ENCODE data around the gene ELOVL6. TPM values are rescaled to one million over a fixed set of nuclear protein-coding genes. Genes with fewer than 3 reads are reported as not detected.

The ELOVL6 gene
- total and polyA plus RNA-seq, 2 donors (not counting 1 experiment from before 2014, with no cell fraction given), result 15.0 to 43.4 TPM

DNA sequence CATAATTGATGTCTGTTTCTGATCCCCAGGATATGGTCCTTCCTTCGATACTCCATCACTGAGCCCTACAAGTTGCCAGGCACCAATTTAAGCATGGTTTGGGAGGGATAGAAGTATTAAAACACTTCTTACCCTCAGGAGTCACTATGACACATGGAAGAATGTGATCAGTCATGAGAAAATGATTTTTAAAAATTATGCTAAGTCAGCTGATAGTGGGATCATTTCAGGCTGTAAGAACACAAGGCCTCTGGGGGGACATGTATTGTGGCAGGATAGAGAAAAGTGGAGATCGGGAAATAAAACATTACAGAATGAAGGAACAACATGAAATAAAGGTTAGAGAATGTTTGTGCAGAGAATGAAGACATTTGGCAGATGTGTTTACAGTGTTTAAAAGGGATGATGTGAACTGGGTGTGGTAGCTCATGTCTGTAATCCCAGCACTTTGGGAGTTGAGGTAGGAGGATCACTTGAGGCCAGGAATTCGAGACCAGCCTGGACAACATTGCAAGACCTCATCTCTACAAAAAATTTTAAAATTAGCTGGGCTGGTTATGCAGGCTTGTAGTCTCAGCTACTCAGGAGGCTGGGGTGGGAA, 64.0 kb downstream of the ELOVL6 start:
- Histone ChIP-seq H3K4me2 (ENCODE audit: extremely low read depth, insufficient read depth, low read length) (no peak overlapping the region), H3K36me3 (ENCODE audit: control insufficient read depth, insufficient read depth, low read length) (no peaks in the 10 kb centered on the region), H3K4me3 (replicated peaks in 1 of 4; ENCODE audit: control extremely low read depth in 1 of 4, insufficient read depth in 1 of 4, low read depth in 3 of 4, low read length in 4 of 4) (no peak overlapping the region), H3K9me3 (ENCODE audit: control insufficient read depth, insufficient read depth, low read depth, low read length) (no peaks in the 10 kb centered on the region), H3K79me2 (ENCODE audit: control insufficient read depth, insufficient read depth, low read length) (no peaks in the 10 kb centered on the region), H3K4me1 (ENCODE audit: control insufficient read depth, extremely low read depth, insufficient read depth, low read length) (no peaks in the 10 kb centered on the region), H3K27ac (ENCODE audit: insufficient read depth, low read length) (no peak overlapping the region), H2AFZ (ENCODE audit: low read length) (no peak overlapping the region), H3K27me3 (ENCODE audit: control insufficient read depth, insufficient read depth, low read length) (no peaks in the 10 kb centered on the region), H3K9ac (ENCODE audit: insufficient read depth, low read length) (no peak overlapping the region), H4K20me1 (ENCODE audit: control insufficient read depth, extremely low read depth, insufficient read depth, low read length) (no peaks in the 10 kb centered on the region)
- no peak for TF ChIP-seq EZH2 (IDR thresholded peaks at IDR 0.05; ENCODE audit: low read length, missing control alignments)
- TF ChIP-seq, protein P1, sequence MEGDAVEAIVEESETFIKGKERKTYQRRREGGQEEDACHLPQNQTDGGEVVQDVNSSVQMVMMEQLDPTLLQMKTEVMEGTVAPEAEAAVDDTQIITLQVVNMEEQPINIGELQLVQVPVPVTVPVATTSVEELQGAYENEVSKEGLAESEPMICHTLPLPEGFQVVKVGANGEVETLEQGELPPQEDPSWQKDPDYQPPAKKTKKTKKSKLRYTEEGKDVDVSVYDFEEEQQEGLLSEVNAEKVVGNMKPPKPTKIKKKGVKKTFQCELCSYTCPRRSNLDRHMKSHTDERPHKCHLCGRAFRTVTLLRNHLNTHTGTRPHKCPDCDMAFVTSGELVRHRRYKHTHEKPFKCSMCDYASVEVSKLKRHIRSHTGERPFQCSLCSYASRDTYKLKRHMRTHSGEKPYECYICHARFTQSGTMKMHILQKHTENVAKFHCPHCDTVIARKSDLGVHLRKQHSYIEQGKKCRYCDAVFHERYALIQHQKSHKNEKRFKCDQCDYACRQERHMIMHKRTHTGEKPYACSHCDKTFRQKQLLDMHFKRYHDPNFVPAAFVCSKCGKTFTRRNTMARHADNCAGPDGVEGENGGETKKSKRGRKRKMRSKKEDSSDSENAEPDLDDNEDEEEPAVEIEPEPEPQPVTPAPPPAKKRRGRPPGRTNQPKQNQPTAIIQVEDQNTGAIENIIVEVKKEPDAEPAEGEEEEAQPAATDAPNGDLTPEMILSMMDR (conservative IDR thresholded peaks at IDR 0.05 in 1 of 2, IDR thresholded peaks at IDR 0.05 in 1 of 2; ENCODE audit: low read depth in 1 of 2, low read length in 2 of 2), result no peak
- no peak for DNase-seq (ENCODE audit: low read depth in 2 of 2)

DNA sequence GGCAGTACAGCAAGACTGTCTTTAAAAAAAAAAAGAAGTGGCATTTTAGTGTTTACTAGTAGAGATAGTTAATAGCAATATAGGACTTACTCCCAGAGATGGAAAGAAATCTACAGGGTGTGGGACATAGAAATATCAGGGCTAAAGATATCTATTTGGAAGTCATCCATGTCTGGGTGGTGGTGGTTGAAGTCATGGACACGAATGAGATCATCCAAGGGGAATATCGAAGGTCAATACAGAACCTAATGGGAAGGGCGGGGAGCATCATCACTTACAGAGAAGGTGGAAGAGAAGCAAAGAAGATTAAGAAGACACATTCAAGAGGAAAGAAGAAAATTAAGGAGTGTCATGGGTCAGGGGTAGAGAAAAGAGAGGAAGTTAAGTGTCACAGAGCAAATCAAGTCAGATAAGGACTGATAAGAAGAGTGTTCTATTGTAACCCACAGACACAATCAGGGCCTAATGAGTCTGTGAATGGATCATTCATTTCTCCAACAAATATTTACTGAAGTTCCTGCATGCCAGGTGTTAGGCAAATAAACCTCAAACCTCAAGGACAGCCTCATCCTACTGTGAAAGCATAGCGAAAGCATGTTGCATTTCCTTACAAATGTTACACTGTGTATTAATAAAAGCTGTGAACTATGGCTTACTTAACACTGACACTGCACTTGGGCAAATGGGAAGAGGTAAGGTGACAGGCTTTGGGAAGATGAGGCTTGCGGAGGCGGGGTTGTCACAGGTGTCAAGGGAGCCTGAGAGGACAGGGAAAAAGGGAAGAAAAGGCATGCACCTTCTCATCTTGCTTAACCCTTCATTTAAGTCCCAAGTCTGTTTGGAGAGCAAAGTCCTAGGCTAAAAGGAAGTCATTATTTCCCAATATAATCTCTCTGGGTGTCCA, 65.3 kb downstream of the ELOVL6 start:
- DNase-seq (ENCODE audit: low read depth in 2 of 2), result peak in 1 of 2 donors; percentile 7
- Histone ChIP-seq H3K4me2 (ENCODE audit: extremely low read depth, insufficient read depth, low read length) (no peak overlapping the region), H2AFZ (ENCODE audit: low read length) (no peak overlapping the region), H3K36me3 (ENCODE audit: control insufficient read depth, insufficient read depth, low read length) (no peaks in the 10 kb centered on the region), H3K4me1 (ENCODE audit: control insufficient read depth, extremely low read depth, insufficient read depth, low read length) (no peaks in the 10 kb centered on the region), H3K27ac (ENCODE audit: insufficient read depth, low read length) (no peak overlapping the region), H3K27me3 (ENCODE audit: control insufficient read depth, insufficient read depth, low read length) (no peaks in the 10 kb centered on the region), H3K9me3 (ENCODE audit: control insufficient read depth, insufficient read depth, low read depth, low read length) (no peaks in the 10 kb centered on the region), H4K20me1 (ENCODE audit: control insufficient read depth, extremely low read depth, insufficient read depth, low read length) (no peaks in the 10 kb centered on the region), H3K4me3 (replicated peaks in 1 of 4; ENCODE audit: control extremely low read depth in 1 of 4, insufficient read depth in 1 of 4, low read depth in 3 of 4, low read length in 4 of 4) (no peak overlapping the region), H3K9ac (ENCODE audit: insufficient read depth, low read length) (no peak overlapping the region), H3K79me2 (ENCODE audit: control insufficient read depth, insufficient read depth, low read length) (no peaks in the 10 kb centered on the region)
- TF ChIP-seq EZH2 (IDR thresholded peaks at IDR 0.05; ENCODE audit: low read length, missing control alignments), result no peak
- TF ChIP-seq, protein P1 (conservative IDR thresholded peaks at IDR 0.05 in 1 of 2, IDR thresholded peaks at IDR 0.05 in 1 of 2; ENCODE audit: low read depth in 1 of 2, low read length in 2 of 2), result no peak

DNA sequence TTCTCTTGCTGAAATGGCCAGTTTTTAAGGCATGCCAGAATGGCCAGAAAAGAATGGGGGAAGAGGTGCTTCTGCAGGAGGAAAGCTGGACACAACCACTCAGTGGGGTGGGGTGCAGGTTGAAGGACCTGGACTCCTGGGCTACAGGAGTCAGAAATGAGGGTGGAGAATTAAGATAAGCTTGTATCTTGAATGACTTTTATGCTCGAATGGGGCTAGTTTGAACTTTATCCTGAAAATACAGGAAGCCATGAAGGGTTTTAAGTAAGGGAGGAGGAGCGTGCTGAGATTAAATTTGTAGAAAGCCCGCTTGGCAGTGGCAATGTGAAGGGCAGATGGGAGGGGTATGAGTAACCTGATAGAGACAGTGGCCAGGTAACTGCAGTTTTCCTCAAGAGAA, 66.5 kb downstream of the ELOVL6 start:
- H2AFZ ChIP-seq (ENCODE audit: low read length), result no peak overlapping the region
- TF ChIP-seq EZH2 (IDR thresholded peaks at IDR 0.05; ENCODE audit: low read length, missing control alignments), result no peak
- TF ChIP-seq, protein P1 (conservative IDR thresholded peaks at IDR 0.05 in 1 of 2, IDR thresholded peaks at IDR 0.05 in 1 of 2; ENCODE audit: low read depth in 1 of 2, low read length in 2 of 2), result no peak
- H3K79me2 ChIP-seq (ENCODE audit: control insufficient read depth, insufficient read depth, low read length), result no peaks in the 10 kb centered on the region
- no peak for DNase-seq (ENCODE audit: low read depth in 2 of 2)
- no peak overlapping the region for H3K9ac ChIP-seq (ENCODE audit: insufficient read depth, low read length)
- no peak overlapping the region for H3K27ac ChIP-seq (ENCODE audit: insufficient read depth, low read length)
- no peak overlapping the region for H3K4me2 ChIP-seq (ENCODE audit: extremely low read depth, insufficient read depth, low read length)
- no peaks in the 10 kb centered on the region for H3K9me3 ChIP-seq (ENCODE audit: control insufficient read depth, insufficient read depth, low read depth, low read length)
- no peaks in the 10 kb centered on the region for H3K4me1 ChIP-seq (ENCODE audit: control insufficient read depth, extremely low read depth, insufficient read depth, low read length)
- H3K27me3 ChIP-seq (ENCODE audit: control insufficient read depth, insufficient read depth, low read length), result no peaks in the 10 kb centered on the region
- H4K20me1 ChIP-seq (ENCODE audit: control insufficient read depth, extremely low read depth, insufficient read depth, low read length), result no peaks in the 10 kb centered on the region
- no peak overlapping the region for H3K4me3 ChIP-seq (replicated peaks in 1 of 4; ENCODE audit: control extremely low read depth in 1 of 4, insufficient read depth in 1 of 4, low read depth in 3 of 4, low read length in 4 of 4)
- H3K36me3 ChIP-seq (ENCODE audit: control insufficient read depth, insufficient read depth, low read length), result no peaks in the 10 kb centered on the region
